NB4 (cell line): ENCODE data around the gene FKBP2.

ENCODE experiments used
- CTCF ChIP-seq: IDR thresholded peaks from one replicate; pipeline ENCODE4 v1.5.1; 2012; ENCODE audit warnings: low read depth, low read length
- MAX ChIP-seq: IDR thresholded peaks from 2 replicates; pipeline ENCODE4 v1.6.1; 2011; ENCODE audit warnings: low read depth, low read length
- POLR2A ChIP-seq: IDR thresholded peaks from 2 replicates; pipeline ENCODE4 v1.6.1; 2011; ENCODE audit warnings: mild to moderate bottlenecking; ENCODE audit not compliant: insufficient read length; ENCODE audit errors: extremely low read depth

- no peak for TF ChIP-seq CTCF
- no peak for TF ChIP-seq POLR2A
- no peak for TF ChIP-seq MAX
Measured at GRCh38 chr11:64209563-64209843, 31.4 kb upstream of the FKBP2 start.
